Measurements from ENCODE around the gene GGACT.

GGACT gene

DNA sequence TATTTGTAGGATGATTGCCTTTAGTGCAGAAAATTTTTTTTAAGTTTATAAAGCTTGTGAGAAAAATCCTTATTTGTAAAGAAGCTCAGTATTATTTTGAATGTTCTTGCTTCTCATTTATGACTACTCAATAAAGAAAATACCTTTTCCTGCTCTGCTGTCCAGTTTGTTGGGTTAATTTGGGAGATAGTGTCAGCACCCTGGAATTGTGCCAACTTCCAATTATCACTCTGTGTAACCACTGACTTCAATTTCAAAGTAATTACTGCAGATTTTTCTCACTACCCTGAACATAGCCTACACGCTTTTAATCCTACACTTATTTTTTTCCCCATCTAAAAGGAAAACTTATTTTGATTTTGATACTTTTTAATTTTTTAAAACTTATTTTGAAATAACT lies 93.1 kb downstream of the GGACT start:
- TF ChIP-seq, protein P1, sequence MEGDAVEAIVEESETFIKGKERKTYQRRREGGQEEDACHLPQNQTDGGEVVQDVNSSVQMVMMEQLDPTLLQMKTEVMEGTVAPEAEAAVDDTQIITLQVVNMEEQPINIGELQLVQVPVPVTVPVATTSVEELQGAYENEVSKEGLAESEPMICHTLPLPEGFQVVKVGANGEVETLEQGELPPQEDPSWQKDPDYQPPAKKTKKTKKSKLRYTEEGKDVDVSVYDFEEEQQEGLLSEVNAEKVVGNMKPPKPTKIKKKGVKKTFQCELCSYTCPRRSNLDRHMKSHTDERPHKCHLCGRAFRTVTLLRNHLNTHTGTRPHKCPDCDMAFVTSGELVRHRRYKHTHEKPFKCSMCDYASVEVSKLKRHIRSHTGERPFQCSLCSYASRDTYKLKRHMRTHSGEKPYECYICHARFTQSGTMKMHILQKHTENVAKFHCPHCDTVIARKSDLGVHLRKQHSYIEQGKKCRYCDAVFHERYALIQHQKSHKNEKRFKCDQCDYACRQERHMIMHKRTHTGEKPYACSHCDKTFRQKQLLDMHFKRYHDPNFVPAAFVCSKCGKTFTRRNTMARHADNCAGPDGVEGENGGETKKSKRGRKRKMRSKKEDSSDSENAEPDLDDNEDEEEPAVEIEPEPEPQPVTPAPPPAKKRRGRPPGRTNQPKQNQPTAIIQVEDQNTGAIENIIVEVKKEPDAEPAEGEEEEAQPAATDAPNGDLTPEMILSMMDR (IDR thresholded peaks at IDR 0.05; ENCODE audit: insufficient read depth, missing control alignments), result no peak
- no peak for FAIRE-seq
- DNase-seq (ENCODE audit: insufficient read length, low spot score), result no peak

DNA sequence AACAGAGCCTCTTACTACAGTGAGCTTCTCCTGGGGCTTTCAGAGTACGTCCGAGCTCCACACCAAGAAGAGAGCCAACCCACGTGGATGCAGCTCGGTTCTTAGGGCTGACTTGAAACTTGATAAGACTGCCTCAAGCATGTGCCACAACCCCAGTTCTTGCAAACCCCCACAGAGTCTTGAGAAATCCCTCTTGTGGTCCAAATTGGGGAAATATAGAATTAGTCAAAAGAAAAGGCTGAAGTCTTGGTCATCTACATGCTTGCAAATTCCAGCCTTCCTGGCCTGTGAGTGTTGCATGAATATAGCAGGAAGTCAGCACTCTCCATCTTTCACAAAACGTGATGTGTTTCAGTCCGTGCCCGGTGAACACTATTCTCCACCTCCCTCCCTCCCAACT lies 95.2 kb downstream of the GGACT start:
- no peak for DNase-seq (ENCODE audit: insufficient read length, low spot score)
- no peak for FAIRE-seq
- TF ChIP-seq, protein P1 (IDR thresholded peaks at IDR 0.05; ENCODE audit: insufficient read depth, missing control alignments), result no peak

DNA sequence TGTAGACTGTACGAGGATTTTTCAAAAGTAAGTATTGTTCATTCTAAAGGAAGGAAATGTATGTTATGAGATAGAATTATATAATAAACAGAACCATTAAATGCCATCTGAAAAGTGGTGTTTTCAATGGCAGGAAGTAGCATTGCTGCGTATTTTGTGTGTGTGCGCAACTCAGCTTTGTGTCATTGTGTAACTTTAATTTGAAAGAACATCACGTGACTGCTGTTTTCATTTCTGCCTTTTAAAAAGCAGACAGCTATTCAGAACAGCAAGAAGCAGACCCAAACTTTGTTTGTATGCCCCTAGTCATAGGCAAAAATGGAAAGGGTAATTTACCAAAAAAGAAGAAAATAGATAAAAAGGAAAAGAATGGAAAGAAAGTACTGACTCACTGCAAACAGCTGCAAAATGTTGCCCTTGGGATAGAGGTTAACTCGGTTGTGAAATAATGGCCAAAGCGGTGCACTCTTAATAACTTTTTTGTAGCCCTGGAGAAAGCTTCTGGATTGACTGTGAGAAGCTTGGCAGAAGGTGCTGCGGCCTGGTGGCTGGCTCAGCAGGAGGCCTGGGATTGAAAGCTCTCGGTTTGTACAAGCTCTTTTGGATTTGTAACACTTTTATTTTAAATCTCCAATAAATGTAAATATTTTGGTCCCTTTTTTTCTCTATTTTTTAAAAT lies 97.3 kb downstream of the GGACT start:
- TF ChIP-seq, protein P1 (IDR thresholded peaks at IDR 0.05; ENCODE audit: insufficient read depth, missing control alignments), result no peak
- FAIRE-seq (no peak), DNase-seq (ENCODE audit: insufficient read length, low spot score) (no peak)

DNA sequence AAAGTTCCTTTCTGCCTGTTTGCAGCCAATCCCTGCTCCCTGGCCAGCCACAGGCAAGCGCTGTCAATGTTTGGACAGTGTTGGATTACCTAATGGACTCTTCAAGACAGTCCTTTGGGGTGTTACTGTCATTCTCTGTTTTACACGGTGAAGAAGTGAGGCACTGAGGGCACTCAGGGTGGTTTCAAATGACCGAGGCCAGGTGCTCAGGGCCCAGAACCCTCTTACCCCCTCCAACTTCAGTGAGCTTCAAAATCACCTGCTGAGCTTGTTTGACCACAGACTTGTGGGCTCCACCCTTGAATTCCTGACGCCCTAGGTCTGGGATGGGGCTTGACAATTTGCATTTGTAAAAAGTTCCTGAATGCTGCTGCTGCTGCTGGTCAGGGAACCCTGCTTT lies 97.9 kb downstream of the GGACT start:
- DNase-seq (ENCODE audit: insufficient read length, low spot score), result no peak
- TF ChIP-seq, protein P1 (IDR thresholded peaks at IDR 0.05; ENCODE audit: insufficient read depth, missing control alignments), result no peak
- no peak for FAIRE-seq

DNA sequence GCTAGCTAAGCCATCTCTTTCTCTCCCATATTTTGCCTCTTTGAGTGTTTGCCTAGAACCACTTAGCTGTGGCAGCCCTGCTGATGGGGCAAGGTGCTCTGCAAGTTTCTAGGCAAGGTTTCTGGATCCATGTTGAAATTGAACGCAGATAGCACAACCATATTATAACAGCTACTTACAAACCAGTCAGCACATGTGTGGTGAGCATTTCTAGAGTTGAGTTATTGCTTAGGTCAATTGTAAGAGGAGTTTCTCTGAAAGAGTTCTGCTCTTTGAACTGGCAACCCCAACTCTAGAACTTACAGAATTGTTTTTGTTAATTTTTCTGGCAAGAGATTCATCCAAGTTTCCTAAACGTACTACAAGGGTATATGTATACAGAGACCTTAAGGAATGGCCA lies 103.3 kb downstream of the GGACT start:
- FAIRE-seq (no peak), DNase-seq (ENCODE audit: insufficient read length, low spot score) (no peak)
- TF ChIP-seq, protein P1 (IDR thresholded peaks at IDR 0.05; ENCODE audit: insufficient read depth, missing control alignments), result no peak

DNA sequence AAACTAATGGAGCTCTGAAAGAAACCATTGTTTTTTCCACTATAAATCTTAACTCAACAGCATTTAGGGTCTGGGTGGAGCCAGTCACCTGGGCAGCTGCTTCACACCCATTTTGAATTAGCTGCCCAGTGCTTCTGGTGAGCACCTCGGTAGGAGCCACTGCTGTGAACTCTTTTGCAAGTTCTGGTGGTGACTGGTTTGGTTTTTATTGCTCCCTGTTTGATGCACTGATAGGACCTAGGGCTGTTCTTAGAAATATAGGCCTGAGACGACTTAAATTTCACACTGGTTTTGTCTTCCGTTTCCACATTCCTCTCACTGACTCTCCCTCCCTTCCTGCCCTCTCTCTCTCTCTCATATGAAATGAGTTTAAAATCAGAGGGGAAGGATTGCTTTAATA lies 103.9 kb downstream of the GGACT start:
- FAIRE-seq (no peak), DNase-seq (ENCODE audit: insufficient read length, low spot score) (no peak)
- TF ChIP-seq, protein P1 (IDR thresholded peaks at IDR 0.05; ENCODE audit: insufficient read depth, missing control alignments), result no peak

DNA sequence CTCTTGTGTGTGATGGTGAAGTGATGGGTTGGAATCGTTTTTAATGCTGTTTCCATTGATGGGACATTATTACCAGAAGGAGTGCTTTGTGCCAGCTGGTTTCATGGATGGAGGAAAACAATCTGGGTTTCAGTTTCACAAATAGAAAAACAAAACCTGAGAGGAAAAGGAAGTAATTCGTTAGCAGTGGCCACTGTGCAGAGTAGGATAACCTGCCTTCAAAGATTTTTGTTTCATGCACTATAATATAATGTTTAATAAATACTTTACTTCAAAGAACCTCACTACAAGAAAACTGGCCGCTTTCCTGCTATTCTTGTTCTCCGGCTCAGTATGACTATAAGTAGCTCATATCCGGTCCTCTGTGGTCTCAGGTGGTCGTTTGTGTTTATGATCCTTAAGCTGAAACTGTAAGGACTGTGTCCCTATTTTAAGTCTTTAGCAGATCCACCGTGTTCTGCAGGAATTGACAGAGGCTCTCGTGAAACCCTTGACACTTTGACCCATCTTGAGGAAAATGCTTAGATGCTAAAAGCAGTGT lies 104.7 kb downstream of the GGACT start:
- DNase-seq (ENCODE audit: insufficient read length, low spot score) (no peak), FAIRE-seq (no peak)
- TF ChIP-seq, protein P1 (IDR thresholded peaks at IDR 0.05; ENCODE audit: insufficient read depth, missing control alignments), result no peak

Data from D721Med (cell line).